Prostate gland (tissue), 2 donors: Measurements from ENCODE around the gene UQCRHL.

ENCODE experiments used
- POLR2A ChIP-seq: fragments of 450-650 bp; IDR thresholded peaks from one replicate; pipeline ENCODE4 v1.6.1; 2016; ENCODE audit warnings: antibody characterized with exemption, mild to moderate bottlenecking
- POLR2AphosphoS5 ChIP-seq: sonication (generic); formaldehyde crosslinking; IDR thresholded peaks from one replicate; pipeline ENCODE4 v1.6.1; 2017; ENCODE audit warnings: antibody characterized with exemption
- TF ChIP-seq, protein P1 (sequence below), 4 experiments: fragments of 200-600 bp in 2 of 4; fragments of 450-650 bp in 2 of 4; sonication (generic) in 2 of 4; IDR thresholded peaks; 1 replicate in 3 of 4; 2 replicates in 1 of 4; pipeline ENCODE4 v1.5.1; 2016 to 2019; ENCODE audit warnings: antibody characterized with exemption in 4 of 4, mild to moderate bottlenecking in 2 of 4, moderate library complexity in 2 of 4

DNA sequence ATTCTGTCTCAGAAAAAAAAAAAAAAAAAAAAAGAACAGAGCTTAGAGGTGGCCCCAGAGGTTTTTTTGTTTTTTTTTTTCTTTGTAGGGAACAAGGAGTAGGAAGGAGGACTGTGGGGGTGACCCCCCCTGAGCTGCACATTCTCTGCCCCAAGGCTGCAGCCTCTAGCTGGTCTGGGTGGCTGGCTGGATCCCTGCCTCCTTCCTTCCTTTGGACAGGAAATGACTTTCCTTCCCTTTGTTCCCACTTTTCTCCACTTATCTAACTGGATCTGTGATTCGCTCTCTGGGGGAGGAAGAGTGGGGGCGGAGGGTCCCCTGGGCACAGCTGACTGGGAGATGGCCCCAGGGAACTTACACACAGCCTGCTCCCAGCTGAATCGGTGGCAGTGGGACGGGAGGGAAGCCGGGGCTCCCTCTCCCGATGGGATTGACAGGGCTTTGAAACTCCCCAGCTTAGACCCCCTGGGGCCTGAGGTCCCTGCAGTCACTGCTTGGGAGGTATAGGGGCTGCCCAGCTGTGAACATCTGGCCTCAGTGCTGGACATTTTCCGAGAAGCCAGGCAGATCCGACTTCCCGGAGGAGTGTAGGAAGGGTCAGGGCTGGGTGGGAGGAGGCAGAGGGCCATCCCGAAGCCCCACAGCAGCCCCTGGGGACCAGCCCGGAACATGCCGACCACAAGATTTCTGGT is 46.8 kb downstream of the UQCRHL start:
- TF ChIP-seq, protein P1, sequence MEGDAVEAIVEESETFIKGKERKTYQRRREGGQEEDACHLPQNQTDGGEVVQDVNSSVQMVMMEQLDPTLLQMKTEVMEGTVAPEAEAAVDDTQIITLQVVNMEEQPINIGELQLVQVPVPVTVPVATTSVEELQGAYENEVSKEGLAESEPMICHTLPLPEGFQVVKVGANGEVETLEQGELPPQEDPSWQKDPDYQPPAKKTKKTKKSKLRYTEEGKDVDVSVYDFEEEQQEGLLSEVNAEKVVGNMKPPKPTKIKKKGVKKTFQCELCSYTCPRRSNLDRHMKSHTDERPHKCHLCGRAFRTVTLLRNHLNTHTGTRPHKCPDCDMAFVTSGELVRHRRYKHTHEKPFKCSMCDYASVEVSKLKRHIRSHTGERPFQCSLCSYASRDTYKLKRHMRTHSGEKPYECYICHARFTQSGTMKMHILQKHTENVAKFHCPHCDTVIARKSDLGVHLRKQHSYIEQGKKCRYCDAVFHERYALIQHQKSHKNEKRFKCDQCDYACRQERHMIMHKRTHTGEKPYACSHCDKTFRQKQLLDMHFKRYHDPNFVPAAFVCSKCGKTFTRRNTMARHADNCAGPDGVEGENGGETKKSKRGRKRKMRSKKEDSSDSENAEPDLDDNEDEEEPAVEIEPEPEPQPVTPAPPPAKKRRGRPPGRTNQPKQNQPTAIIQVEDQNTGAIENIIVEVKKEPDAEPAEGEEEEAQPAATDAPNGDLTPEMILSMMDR (IDR thresholded peaks at IDR 0.05), result no peak
- TF ChIP-seq POLR2AphosphoS5 (no peak), POLR2A (no peak)
